ENCODE measurements around the gene KCNB1.
"Not testable (repeated sequence)": the region's sequence is repeated elsewhere in the genome, so short reads cannot be mapped to it uniquely, and the experiment has no call there.

The KCNB1 gene

DNA sequence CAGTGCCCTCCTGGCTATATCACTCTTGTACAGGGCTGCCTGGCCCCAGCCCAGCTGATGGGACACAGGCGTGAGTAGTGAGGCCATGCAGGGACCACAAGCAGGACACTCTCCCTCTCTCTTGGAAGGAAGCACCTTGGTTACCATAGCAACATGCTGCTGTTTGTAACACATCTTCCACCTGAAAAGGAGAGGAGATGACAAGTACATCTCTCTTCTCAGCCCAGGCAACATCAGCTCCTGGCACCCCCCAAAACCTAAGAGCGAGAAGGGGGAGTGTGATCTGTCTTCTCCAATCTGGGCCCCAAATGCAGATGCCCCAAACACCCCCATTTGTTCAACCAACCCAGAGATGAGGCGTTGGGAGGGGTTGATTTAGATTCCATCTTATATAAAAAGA lies 49.9 kb downstream of the KCNB1 start:
- DNase-seq = no peak

DNA sequence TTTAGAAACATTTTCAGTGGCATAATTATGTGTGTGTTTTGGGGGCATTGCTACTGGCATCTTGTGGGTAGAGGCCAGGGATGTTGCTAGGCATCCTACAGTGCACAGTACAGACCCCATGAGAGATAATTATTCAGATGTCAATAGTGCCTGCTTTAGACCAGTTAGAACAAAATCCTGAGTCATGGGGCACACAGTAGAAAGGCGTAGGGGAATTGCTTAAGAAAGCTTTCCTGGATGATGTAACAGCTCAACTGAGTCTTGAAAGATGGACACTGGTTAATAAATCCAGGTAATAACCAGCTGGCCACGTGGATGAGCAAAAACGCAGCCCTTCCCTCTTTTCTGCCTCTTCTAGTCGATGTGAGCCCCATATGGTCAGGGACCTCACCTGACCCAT lies 51.1 kb downstream of the KCNB1 start:
- no peak for DNase-seq

DNA sequence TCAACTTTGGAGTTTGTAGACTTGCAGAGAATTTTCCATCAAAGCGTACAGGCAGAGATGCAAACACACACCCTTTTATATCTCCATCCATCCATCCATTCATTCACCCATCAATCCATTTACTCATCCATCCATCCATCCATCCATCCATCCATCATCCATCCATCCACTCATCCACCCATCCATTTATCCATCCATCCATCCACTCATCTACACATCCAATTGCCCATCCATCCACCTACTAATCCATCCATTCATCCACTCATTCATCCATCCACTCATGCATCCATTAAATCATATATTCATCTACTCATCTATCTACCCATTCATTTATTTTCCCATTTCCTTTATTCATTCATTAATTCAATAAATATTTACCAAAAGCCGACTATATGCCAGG lies 52.1 kb downstream of the KCNB1 start:
- no peak for DNase-seq

DNA sequence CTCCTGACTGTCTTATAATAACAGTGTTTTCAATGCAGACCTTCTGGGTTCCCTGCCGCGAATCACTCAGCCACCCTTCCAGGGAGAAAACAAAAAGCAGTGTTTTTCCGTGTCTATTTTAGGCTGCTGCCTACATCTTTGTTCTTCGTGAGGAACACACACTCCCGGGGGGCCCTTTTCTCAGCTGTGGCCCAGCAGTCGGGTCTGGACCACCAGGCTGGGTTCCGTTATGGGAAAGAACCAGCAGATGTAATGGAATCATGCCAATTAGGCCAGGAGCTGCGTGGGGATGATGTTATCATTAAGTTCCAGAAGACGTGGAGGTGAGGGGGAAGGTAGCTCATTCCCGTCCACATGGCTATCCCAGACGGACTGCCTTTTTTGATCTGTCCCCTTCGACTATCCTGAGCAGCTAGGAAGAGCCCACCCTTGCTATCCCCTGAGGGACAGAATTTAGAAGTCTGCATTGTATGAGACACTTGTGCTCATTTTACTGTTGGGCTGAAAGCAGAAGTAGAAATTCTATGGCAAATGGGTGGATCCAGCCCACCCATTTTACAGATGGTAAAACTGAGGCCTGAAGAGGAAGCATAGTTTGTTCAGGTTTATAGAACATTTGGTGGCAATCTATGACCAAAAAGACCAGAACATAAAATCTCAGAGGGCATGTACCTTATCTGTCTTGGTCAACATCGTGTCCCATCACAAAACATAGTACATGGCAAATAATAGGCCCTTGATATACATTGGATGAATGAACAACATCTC lies 54.5 kb downstream of the KCNB1 start:
- no peak for DNase-seq

DNA sequence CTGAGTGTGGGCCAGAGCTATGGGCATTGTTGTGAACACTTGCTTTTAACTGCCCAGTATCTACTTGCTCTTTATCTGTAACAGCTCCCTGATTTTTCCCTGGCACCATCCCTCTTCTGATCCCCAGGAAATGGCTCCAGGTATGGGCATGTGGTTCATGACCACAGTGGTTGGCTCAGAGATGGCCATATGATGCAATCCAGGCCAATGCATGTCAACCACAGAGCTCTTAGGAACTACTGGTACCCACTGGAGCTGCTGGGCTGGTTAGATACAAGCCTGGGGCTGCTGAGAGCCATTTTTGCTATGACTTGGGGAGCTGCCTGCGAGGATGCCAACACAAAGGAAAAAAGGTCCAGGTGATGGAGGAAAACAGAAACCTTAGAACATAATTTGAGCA lies 55.6 kb downstream of the KCNB1 start:
- DNase-seq = no peak

DNA sequence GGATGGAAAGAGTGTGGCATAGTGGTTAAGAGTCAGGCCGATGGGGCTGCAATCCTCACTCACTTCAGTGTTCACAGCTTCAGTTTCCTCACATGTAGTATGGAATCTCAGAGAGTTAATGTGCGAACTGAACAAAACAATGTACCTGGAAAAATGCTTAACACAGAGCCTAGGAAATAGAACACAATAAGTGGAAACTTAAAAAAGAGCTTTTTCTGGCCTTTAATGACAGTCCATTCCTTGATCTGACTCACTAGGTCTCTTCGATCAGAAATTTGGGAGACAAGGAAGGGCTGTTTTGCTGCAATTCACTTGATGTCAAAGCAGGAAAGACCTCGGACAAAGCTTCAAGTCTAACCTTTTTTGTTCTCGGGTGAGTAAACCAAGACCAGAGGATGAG lies 56.1 kb downstream of the KCNB1 start:
- DNase-seq = no peak

DNA sequence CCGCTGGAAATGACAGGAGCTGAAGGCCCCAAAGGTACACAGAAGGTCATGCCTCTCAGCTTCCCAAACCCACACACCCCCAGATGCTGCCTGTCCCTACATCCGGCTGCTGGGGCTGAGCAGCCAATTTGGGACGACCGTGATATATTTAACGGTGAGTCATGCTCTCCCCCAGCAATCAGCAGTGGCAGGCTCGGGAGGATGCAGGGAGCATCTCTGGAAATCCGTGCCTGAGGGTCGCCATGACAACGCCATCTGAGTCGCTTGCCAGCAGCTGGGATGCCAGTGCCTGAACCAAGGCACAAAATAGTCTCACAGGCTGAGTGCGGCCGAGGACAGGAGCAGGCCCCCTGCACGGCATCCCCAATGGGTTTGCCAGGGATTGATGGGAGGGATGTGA lies 57.9 kb downstream of the KCNB1 start:
- no peak for DNase-seq

DNA sequence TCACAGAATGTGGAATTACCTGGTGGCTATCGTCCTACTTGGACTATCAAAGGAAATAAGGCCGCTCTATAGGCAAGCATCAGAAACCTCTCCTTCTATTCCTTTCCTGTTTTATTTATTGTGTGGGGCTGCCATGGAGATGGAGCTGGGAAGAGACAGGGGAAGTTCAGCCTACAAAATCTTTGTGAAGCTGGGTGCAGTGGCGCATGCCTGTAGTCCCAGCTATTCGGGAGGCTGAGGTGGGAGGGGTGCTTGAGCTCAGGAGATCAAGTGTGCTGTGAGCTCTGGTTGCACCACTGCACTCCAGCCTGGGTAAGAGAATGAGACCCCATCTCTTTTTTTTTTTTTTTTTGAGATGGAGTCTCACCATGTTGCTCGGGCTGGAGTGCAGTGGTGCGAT lies 60.3 kb downstream of the KCNB1 start:
- DNase-seq = no peak

DNA sequence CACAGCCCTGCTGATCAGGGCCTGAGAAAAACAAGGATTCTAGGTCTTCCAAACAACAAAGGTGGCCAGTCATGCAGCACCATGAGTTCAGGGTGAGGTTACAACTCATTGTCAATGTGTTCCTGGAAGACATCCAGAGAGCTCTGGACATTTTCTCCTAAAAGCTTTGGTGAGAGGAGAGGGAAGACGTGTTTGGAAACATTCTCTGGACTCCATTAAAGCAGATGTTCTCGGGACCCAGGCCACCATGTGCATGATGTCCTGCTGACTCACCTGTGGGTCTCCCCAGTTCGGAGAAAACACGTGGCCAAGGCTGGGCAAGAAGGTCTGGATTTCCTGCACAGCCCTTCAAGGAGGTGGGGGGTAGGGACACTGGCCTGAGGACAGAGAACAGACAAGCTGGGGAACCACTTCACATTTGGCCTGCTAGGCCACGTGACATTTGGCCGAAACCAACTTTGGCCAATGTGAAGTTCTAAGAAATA lies 61.6 kb downstream of the KCNB1 start:
- no peak for DNase-seq

DNA sequence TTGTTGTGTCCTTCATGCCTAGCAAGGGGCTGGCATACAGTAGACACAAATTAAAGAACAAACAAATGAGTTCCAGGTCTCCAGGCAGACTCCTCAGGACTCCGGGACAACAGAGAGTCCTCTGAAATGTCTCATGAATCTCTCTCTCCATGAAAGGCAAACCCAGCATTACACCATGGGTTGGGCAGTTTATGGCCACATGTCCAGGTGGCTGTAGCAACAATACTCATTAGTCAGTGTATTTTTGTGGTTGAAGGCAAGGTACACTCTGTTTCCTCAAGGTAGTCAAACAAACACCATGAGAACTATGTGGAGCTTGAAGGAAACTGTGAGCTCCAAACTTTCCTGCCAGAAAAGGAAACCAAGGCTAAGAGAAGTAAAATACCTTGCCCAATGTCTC lies 62.2 kb downstream of the KCNB1 start:
- no peak for DNase-seq

DNA sequence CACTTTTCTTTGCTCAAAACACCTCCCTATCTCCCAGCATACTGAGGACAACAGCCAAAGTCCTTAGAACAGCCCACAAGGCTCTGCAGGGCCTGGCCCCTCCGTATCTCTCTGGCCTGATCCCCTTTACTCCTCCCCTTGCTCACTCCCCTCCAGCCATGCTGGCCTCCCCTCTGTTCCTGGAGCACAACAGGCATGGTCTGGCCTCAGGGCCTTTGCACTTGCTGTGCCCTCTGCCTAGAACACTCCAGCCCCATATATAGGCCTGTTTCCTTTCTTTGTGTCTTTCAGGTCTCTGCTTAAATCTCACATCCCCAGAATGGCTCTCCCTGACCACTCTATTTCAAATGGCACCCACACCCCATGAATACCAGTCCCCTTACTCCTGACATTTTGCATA lies 62.7 kb downstream of the KCNB1 start:
- DNase-seq = no peak

DNA sequence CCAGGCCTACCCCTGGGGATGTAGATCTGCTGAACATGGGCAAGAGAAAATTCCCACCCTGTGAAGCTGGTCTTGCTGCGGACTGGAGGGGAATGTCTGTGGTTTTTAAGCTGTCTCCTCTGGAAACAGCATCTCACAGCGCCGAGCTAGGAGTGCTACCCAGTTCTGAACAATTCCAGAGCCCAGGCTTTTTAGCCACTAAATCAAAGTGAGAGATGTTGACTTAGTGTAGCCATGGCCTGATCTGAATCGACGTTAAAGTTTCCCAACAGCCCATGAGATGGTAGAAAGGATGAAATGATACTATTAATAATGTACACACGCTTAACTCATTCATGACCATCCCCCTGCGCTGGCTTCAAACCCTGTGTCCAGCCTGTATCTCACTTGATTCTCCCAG lies 63.7 kb downstream of the KCNB1 start:
- no peak for DNase-seq

DNA sequence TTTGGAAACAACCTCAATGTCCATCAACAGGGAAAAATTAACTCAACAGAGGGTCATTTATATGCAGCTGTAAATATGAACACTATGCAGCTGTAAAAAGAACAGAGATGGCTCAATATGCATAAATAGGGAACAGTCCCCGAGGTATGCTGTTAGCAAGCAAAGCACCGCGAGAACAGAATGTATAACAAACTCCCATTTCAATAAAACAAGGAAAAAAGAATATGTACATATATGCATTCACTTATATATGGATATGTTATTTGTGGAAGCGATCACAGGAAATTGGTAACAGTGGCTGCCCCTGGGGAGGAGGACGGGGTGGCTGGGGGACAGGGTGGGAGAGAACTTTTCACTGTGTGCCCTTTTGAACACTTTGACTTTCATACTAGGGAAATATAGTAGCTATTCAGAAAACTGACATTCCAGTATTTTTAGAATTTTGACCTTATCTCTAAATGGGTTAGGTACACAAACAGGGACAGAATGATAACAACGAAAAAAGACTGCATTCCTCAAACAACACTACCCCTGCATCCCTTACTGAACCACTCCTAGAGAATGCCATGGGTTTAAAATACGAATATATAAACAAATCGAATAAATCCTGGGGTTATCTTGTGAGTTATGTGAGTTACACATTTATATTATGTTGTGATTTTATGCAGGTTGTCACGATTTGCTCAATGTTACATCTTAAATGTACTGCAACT lies 64.5 kb downstream of the KCNB1 start:
- no peak for DNase-seq

DNA sequence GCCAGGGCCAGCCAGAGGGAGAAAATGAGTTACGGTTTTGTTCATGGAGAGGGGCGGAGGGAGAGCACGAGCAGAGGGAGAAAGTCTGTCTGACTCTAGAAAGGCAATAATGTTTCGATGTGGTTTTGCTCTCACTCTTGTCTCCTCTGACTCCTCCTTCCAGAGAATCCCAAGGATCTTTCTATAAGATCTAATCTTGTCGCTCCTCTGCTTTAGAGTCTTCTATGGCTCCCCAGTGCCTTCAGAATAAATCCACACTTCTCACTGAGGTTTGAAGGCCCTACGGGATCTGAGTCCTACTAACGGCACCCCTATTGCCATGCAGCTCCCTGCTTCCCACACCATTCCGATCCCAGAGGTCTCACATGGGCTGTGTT lies 66.8 kb downstream of the KCNB1 start:
- DNase-seq = no peak

DNA sequence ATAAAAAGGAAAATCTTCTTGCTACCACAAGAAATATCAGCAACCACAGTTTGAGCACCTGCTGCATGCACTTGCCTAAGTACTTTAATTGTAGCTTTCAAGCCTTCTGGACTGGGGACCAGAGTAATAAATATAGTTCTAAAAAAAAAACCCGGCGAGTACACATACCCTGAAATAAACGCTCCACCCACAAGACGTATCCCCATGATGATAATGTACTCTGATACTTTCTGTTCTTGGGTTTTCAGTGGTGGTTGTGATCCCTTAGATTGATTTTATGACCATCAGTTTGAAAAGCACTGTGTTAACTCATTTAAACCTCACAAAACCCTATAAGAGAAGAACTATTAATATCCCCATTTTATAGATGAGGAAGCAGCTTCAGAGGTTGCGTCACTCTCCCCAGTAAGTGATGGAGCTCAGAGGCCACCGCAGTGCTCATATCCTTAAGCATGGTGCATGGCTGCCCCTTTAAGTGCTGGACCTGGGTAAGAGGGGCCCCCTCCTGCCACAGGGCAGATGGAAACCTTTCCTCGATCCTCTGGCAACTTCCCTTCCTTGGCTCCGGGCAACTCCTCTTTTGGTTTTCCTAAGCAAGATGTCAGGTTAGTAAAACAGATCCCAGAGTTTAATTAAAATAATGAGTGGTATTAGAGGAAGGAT lies 67.3 kb downstream of the KCNB1 start:
- peak in 1 of 2 donors; percentile 8 for DNase-seq

DNA sequence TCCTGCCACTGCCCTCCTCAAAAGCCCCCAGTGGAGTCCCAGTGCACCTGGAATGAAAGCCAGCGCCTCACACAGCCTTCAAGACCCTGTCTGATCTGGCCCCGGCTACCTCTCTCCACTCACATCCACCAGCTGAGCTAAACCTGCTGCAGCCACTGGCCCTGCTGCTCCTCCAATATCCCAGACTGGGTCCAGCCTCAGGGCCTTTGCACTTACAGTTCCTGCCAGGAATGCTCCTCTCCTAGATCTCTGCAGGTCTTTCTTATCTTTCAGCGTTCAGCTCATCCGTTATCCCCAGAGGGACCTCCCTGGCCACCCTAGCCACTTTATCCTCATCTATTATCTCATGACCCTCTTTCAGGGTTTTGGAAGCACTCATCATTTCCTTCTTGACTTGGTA lies 68.8 kb downstream of the KCNB1 start:
- DNase-seq = no peak

DNA sequence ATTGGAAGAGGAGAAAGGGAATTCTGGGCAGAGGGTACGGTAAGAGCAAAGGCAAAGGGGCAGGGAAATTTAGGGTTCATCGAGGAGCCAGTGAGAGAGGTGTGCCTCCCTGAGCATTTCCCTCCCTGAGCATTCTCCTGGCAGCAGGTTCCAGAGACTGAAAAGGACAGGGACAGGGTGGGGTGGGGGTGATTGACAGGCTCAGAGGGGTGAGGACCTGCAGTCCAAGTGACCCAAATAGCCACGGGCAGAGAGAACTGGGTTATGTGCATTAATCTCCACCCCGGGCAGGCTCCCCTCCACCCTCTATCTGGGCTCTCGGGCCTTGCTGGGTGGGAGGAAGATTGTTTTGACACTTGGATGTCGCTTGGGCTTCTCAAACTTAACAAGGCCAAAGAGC lies 69.5 kb downstream of the KCNB1 start:
- DNase-seq = no peak

DNA sequence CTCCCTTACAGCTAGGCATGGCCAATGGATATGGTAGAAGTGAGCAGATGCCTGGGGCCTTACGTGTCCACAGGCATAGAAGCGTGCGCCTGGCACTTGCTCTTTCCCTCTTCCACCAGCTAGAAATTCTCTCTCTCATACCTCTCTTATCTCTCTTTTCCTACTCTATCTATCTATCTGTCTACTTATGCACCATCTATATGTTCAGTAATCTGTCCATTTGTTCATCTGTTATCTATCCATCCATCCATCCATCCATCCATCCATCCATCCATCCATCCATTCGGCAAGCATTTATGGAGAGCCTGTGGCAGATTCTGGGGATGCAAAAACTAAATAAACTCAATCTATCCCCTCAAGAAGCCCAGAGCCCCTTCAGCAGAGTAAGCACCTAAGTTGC lies 70.2 kb downstream of the KCNB1 start:
- no peak for DNase-seq

DNA sequence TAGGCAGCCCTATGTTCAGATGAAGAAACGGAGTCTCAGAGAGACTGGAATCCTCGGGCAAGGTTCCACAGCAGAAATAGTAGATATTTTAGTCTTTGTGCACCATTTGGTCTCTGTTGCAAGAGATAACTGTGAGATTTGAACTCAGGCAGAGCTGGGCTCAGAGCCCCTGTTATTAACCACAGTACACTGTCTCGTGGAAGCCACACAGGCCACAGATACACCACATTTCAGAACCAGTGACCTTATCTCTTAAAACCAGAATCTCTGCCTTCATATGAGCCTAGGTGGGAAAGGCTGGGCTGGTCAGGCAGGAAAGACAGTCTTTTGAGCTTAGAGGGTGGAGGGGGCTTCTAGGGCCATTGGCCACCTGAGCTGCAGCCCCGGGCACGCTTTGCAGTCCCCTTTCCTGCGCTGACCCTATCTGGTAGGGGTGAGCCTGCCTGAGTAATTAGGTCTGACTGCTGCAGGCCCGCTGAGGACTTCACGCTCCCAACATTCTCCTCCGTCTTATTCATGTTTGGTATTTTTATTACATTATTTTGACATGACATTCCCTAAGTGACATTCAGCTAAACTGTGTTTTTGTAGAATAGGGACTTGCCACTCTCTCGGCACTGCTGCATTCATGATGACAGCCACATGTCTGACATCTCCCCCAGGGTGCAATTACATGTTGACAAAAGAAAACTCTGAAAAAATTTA lies 71.1 kb downstream of the KCNB1 start:
- no peak for DNase-seq

DNA sequence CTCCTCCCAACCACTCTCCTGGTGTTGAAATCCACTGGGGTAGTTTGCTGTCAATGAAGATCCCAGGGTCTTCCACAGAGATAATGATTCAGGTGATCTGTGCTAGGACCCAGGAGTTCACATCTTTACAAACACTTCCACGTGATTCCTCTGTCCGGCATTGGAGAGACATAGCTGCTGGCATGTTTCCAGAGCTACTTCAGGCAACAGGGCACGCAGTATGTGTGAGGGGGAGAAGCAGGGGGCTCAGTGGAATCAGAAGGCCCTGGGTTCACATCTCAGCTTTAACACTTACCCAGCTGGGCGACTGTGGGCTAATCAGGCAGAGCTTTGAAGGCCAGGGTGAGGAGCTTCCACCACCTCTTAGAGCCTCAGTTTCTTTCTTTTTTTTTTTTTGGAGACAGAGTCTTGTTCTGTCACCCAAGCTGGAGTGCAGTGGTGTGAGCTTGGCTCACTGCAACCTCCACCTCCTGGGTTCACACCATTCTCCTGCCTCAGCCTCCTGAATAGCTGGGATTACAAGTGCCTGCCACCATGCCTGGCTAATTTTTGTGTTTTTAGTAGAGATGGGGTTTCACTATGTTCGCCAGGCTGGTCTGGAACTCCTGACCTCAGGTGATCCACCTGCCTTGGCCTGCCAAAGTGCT lies 72.4 kb downstream of the KCNB1 start:
- DNase-seq = not testable (repeated sequence)

DNA sequence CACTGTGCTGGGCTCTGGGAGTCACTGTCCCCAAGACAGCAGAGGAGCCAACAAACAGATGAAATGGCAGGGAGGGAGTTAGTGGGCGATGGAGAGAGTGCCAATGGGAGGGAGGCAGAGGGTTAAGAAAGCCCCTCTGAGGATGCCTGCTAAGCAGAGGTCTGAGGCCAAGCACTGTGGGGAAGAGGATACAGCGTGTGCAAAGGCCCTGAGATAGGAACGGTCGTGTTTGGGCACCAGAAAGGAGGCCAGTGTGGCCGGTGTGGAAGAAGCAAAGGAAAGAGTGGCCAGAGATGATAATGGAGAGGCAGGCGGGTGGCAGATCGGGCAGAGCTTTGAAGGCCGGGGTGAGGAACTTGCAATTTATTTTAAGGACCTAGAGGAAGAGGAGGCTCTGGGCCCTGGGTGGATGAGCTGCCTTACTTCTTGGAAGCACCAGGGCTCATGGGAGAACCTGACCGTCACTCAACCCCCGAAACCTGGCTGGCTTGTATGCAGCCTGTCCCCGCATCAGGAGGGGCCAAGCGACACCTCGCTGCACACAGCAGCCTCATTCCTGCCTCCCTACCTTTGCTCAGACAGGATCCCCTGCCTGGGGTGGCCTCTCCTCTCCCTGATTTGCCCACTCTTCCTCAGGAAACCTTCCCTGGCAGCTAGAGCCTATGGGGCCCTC lies 73.0 kb downstream of the KCNB1 start:
- no peak for DNase-seq

DNA sequence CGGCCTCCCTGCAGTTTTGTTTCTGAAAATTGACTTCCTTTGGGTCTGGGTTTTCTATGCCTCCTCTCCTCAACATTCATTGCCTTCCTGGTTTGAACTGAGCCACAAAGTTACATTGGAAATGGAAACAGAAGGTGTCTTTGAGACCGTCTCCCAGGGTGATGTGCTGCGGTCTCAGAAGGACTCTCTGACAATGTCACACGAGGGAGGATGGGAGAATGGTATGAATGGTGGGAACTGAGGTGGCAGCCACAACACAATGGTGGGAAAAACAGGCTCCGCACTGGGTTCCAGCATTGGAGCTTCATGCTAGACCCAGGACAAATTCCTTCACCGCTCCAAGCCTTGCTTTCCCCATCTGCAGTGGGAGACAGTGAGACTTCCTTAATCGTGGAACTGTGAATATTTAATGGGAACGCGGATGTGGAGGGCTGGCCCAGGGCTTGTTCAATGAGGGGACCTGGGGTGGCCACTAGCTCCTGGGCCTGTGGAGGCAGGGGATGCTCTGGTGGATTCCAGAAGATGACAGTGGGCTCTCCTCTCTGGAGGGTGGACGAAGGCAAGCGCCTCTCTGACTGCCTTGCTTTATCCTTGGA lies 73.9 kb downstream of the KCNB1 start:
- no peak for DNase-seq

All from inflammatory macrophage (primary cell).